RWPE2 (cell line): ENCODE results near the gene TCF25.
"Not testable (repeated sequence)": the region's sequence is repeated elsewhere in the genome, so short reads cannot be mapped to it uniquely, and the experiment has no call there.

Source experiments
- ATAC-seq: fragments of 200-7000 bp; cut with Tn5 transposase; 3 replicates; pipeline ENCODE4 v1.9.1; 2021; ENCODE audit warnings: low read depth
- DNase-seq: peaks from one replicate; pipeline ENCODE4 v3.0.0-alpha.2; 2020; ENCODE audit warnings: low spot score
- H3K27ac ChIP-seq: fragments of 450-650 bp; 2 replicates; pipeline ENCODE4 v1.5.1; 2017; ENCODE audit warnings: mild to moderate bottlenecking; ENCODE audit not compliant: poor library complexity, severe bottlenecking
- H3K27me3 ChIP-seq: fragments of 250-450 bp; sonication (Bioruptor Pico); 2 replicates; pipeline ENCODE4 v1.5.1; 2021; ENCODE audit warnings: mild to moderate bottlenecking, moderate library complexity; ENCODE audit not compliant: insufficient read depth, poor library complexity, severe bottlenecking
- H3K36me3 ChIP-seq: fragments of 250-450 bp; sonication (Bioruptor Pico); 2 replicates; pipeline ENCODE4 v1.5.1; 2020; ENCODE audit warnings: low read depth, mild to moderate bottlenecking, moderate library complexity
- H3K4me1 ChIP-seq: fragments of 250-450 bp; sonication (Bioruptor Pico); 2 replicates; pipeline ENCODE4 v1.5.1; 2021; ENCODE audit warnings: mild to moderate bottlenecking, moderate library complexity; ENCODE audit not compliant: insufficient read depth, poor library complexity, severe bottlenecking
- H3K4me3 ChIP-seq: fragments of 250-450 bp; sonication (Bioruptor Pico); 2 replicates; pipeline ENCODE4 v1.5.1; 2021; ENCODE audit warnings: mild to moderate bottlenecking, moderate library complexity; ENCODE audit not compliant: severe bottlenecking
- H3K9me3 ChIP-seq: fragments of 250-450 bp; sonication (Bioruptor Pico); 2 replicates; pipeline ENCODE4 v1.5.1; 2021; ENCODE audit warnings: mild to moderate bottlenecking, moderate library complexity; ENCODE audit not compliant: severe bottlenecking
- CTCF ChIP-seq: fragments of 450-650 bp; IDR thresholded peaks from one replicate; pipeline ENCODE4 v1.5.1; 2017; ENCODE audit warnings: mild to moderate bottlenecking, moderate library complexity; ENCODE audit not compliant: poor library complexity, severe bottlenecking

The TCF25 gene

GRCh38 chr16:89871895-89872294 is 1.5 kb upstream of the TCF25 start:
- Histone ChIP-seq H3K9me3 (peaks cover 6% of the 10 kb centered on the region), H3K27me3 (no peaks in the 10 kb centered on the region), H3K36me3 (peaks cover 18% of the 10 kb centered on the region), H3K27ac (no peak overlapping the region), H3K4me1 (peaks cover 5% of the 10 kb centered on the region), H3K4me3 (no peak overlapping the region)
- DNase-seq, result no peak
- TF ChIP-seq CTCF, result no peak
- ATAC-seq, result no peak

DNA sequence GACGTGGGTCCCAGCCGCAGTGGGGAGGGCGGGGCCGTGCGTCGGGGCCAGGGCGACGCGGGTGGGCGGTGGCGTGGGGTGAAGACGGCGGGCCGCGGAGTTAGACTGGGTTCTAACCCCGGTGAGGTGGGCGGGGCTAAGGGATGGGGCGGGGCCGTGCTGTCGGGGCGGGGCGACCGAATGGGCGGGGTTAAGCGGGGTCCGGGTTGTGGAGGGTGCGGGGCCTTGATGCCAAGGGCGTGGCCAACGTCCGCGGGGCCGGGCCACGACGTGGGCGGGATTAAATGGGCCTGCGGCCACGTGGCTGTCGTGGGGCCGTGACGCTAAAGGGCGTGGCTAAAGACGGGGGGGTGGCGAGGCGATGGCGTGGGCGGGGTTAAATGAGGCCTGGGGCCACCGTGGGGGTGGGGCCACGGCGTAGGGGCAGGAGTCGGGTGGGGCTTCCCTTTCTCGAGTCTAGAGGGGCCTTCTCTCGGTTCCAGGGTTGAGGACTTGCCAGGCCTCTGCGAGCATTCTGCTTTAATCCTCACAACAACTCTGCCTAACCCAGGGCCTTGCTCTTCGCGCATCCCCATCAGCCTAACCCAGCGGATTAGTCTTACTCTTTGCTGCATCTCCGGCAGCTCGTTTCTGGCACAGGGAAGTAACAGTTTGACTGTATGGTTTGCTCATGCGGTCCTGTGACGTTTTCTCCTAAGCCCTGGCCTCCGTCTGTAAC is 739 bp downstream of the TCF25 start:
- ATAC-seq, result peak; percentile 69
- peak; percentile 91 for DNase-seq
- H3K27ac ChIP-seq, result peak overlapping the region; percentile 93

DNA sequence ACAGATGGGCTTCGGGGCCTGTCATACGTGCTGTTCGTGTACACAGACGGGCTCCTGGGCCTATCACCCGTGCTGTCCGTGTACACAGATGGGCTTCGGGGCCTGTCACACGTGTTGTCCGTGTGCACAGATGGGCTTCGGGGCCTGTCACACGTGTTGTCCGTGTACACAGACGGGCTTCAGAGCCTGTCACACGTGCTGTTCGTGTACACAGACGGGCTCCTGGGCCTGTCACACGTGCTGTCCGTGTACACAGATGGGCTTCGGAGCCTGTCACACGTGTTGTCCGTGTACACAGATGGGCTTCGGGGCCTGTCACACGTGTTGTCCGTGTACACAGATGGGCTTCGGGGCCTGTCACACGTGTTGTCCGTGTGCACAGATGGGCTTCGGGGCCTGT is 5.7 kb downstream of the TCF25 start:
- H3K27me3 ChIP-seq, H3K9me3 ChIP-seq, DNase-seq, H3K4me3 ChIP-seq, H3K27ac ChIP-seq, ATAC-seq: not testable (repeated sequence)
- Histone ChIP-seq H3K4me1 (peaks cover 11% of the 10 kb centered on the region), H3K36me3 (peaks cover 75% of the 10 kb centered on the region)

More for the DNA sequence above, 739 bp downstream of the TCF25 start:
- no peaks in the 10 kb centered on the region for H3K9me3 ChIP-seq
- peaks cover 32% of the 10 kb centered on the region for H3K36me3 ChIP-seq
- peak overlapping the region; percentile 61 for H3K4me3 ChIP-seq
- H3K4me1 ChIP-seq, result peaks cover 5% of the 10 kb centered on the region
- TF ChIP-seq CTCF, result no peak
- no peaks in the 10 kb centered on the region for H3K27me3 ChIP-seq

DNA sequence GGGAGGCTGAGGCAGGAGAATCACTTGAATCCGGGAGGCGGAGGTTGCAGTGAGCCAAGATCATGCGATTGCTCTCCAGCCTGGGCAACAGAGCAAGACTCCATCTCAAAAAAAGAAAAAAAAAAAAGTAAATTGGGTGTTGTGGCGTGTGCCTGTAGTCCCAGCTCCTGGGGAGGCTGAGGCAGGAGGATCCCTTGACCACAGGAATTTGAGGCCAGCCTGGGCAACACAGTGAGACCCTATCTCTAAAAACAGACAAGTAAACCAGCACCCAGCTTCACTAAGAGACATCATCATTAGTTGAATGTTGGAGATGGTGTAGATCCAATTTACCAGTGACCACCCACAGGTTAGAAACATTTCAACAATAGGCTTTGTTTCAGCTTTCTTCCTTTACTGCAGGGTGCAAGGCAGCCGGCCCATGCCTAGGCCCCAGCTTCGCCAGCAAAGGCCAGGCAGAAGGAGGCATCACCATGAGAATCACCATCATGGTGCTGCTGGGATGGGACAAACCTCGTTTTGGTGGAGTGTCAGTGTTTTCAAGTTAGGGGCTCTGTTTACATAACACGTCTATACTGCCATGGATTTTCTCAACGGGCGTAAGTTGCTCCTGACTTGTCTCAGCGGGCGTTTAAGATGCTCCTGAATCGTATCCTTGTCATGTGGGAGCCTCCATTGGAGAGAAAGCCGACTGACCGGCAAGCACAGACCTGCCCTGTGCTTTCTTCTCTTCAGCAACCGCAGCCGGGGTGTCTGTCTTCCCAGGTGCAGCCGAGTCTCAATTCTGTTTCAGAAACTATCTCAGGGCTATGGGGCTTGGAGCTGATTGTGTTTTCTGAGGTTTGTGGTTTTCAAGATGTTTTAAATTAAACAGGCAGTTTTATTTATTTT is 7.3 kb downstream of the TCF25 start:
- Histone ChIP-seq H3K36me3 (peaks cover 75% of the 10 kb centered on the region), H3K27ac (peak overlapping the region; percentile 22), H3K4me3 (no peak overlapping the region), H3K27me3 (no peaks in the 10 kb centered on the region), H3K9me3 (no peaks in the 10 kb centered on the region), H3K4me1 (peaks cover 11% of the 10 kb centered on the region)
- DNase-seq (no peak), ATAC-seq (peak; percentile 91)
- no peak for TF ChIP-seq CTCF

DNA sequence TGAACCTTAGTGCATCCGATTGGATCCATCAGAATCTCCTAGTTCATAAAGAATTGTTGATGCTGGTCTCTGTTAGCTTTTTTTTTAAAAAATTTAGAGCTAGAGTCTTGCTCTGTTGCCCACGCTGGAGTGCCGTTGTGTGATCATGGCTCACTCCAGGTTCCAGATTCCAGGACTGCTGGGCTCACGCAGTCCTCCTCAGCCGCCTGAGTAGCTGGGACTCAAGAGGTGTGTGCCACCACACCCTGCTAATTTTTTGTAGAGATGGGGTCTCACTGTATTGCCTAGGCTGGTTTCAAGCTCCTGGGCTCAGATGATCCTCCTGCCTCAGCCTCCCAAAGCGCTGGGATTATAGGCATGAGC is 8.0 kb downstream of the TCF25 start:
- ATAC-seq, result no peak
- H3K4me1 ChIP-seq, result peaks cover 11% of the 10 kb centered on the region
- no peak for DNase-seq
- no peak overlapping the region for H3K4me3 ChIP-seq
- TF ChIP-seq CTCF, result no peak
- peaks cover 75% of the 10 kb centered on the region for H3K36me3 ChIP-seq
- H3K27ac ChIP-seq, result peak overlapping the region; percentile 22
- no peaks in the 10 kb centered on the region for H3K27me3 ChIP-seq
- no peaks in the 10 kb centered on the region for H3K9me3 ChIP-seq
